Stimulated activated CD8-positive, alpha-beta memory T cell treated with anti-CD3 and anti-CD28 coated beads, Interleukin-7, amount 100 ng/mL, for 48 hours (primary cell): ENCODE data around the gene MC5R.
"Not testable (repeated sequence)": the region's sequence is repeated elsewhere in the genome, so short reads cannot be mapped to it uniquely, and the experiment has no call there.

Experiments used
- DNase-seq, 2 donors: peaks; one replicate each; pipeline ENCODE4 v3.0.0-alpha.2; 2020; ENCODE audit warnings: low read depth in 1 of 2; ENCODE audit errors: extremely low read depth in 1 of 2

Gene MC5R

DNA sequence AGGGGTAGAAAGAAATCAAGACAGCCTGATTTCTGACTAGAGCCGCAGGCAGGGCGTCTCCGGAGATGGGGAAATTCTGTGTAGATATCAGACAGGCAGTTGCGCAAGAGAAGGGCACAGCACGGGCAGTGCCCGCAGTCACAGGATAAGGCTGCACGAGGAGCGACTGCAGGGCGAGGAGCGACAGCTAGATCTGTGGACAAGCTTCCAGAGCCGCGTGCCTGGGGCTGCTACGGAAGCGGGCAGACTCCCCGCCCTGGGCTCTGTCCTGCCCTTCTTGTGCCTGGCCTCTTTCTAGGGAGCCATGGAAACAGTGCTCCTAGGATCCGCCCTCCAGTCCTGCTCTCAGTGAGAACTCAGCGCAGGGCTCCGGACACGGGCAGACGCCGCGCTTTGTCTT lies 12.6 kb downstream of the MC5R start:
- DNase-seq = no peak

DNA sequence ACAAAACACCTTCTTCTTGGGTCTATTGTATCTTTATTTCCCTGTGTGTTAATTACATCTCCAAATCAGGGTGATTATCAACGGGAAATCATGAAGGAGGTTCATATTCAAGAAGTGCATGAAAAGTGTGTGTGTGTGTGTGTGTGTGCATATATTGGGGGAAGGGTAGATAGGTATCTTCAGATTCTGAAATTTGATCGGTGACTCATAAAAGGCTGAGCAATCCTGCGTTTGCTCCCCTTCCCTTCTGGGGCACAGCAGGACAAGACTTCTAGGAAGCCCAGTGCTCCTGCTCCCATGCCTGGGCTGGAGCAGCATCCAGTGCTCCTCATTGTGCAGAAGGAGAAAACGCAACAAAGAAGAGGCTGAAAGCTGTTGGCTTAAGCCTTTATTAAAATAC lies 25.8 kb downstream of the MC5R start:
- no peak for DNase-seq

DNA sequence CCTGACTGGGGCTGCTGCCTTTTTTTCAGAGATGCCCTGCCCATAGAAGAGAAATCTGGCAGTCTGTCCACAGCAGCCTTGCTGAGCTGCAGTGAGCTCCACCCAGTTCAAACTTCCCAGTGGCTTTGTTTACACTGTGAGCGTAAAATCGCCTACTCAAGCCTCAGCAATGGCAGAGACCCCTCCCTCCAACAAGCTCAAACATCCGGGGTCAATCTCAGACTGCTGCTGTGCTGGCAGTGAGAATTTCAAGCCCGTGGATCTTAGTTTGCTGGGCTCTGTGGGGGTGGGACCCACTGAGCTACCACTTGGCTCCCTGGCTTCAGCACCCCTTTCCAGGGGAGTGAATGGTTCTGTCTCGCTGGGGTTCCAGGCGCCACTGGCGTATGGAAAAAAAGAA lies 38.9 kb downstream of the MC5R start:
- not testable (repeated sequence) for DNase-seq

DNA sequence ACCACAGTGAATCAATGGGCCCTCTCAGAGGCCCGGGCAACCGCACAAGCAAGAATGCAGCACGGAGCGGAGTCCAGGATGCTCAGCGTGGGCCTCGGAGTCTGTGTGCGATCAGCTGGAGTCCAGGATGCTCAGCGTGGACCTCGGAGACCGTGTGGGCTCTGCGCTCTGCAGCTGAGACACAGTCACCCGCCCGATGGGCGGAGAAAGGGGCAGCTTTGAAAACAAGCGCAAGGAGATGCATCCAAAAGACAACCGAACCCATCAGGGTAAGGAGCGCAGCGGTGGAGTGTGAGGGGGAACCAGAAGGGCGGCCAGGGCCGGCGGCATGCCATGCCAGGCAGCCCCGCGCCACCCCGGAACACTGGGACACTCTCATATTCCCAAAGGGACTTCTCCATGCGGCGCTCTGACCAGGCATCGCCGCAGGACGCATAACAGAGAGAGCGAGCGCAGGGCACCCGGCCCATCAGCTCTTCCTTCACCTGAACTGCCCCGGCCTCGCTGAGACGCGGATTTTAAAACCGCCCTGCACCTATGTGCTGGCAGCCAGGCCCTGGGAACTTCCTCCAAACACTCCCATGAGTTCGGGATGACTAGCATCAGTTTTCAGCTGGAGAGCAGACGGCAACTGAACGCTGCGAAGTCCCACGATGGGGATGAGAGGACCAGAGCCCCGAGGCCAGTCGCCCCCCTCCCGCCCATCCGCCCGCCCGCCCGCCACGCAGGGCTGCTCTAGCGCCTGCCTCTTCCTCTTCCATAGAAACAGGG lies 44.7 kb downstream of the MC5R start:
- no peak for DNase-seq

DNA sequence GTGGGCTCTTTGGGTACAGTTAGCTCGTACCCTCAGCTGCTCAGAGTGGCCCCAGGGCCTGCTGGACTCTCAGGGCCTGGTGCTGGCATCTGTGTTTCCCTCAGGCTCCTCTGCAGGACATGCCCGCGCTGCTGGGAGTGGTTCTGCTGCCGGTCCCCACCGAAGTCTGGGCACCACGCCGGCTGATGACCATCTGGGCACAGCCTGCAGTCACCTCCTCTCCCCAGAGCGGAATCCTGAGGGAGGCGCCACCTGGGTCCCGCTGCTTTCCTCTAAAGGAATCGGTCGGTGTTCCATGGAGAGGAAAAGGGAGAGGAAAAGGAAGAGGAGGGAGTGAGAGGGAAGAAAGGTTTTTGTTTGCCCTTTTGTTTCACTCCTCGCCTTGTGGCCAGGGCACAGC lies 47.8 kb downstream of the MC5R start:
- DNase-seq = no peak

DNA sequence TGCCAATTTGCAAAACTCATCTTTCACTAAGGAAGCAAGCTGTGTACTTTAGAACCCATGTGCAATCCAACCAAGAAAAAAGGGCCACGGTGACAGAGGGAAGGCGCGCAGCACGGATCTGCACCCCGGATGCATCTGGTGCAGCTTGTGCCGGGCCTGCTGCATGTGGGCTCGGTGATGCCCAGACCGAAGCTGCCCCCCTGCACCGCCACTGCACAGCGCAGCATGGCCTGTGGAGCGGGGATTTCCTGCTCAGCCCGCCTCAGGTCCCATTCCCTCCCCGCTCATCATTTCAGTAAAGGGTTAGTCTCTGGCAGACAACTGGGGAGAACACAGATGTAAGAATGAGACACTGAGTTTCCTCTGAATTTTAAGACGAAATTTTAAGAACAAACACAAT lies 48.4 kb downstream of the MC5R start:
- no peak for DNase-seq

DNA sequence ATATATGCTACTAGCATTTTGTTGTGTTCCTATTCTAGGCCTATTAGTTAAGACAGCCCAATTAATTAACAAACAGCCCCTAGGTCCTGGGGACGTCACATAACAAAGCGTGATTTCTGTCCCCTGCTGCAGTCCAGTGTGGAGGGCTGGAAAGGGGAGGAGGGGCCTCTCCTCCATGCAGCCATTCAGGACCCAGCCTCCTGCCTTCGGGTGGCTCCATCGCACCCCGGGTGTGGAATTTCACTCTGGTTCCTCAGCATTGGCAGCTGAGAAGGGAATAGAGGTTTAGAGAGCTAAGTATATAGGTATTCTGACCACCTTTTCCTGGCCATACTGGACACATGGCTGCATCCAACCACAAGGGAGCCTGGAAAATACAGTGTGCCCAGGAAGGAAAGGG lies 49.0 kb downstream of the MC5R start:
- no peak for DNase-seq

DNA sequence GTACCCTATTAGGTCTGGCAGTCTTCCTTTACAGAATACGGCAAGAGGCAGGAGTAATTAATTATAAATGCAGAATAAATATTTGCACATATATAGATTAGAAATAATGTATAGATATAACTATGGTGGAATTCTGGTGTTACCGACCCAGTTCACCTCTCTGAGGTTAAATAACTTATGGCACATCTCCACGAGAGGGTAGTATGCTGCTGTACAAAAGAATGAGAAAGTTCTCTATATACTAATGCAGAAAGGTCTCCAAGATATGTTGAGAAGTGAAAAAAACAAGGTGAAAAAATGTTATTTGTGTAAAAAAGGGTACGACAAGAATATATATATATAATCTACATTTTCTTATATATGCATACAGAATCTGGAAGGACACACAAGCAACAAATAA lies 50.6 kb downstream of the MC5R start:
- no peak for DNase-seq
